PC-9 (cell line): ENCODE measurements around the gene ELK3.

Experiments used
- CTCF ChIP-seq: fragments of 200-600 bp; sonication (generic); conservative IDR thresholded peaks from 2 replicates; pipeline ENCODE4 v1.6.1; 2017; ENCODE audit warnings: mixed run types, antibody characterized with exemption, mild to moderate bottlenecking, moderate library complexity
- EZH2 ChIP-seq: fragments of 200-600 bp; sonication (generic); IDR thresholded peaks from 2 replicates; pipeline ENCODE4 v1.8.0; 2017; ENCODE audit warnings: antibody characterized with exemption, low read depth

GRCh38 chr12:96305665-96306064, 111.5 kb downstream of the ELK3 start:
- no peak for TF ChIP-seq CTCF
- TF ChIP-seq EZH2: no peak
